GM19324 (cell line): ENCODE data around the gene NID1.

Experiments
- ATAC-seq: cut with Tn5 transposase; IDR thresholded peaks from one replicate; pipeline ENCODE4 v1.9.1; 2021; ENCODE audit warnings: mild to moderate bottlenecking, moderate library complexity; ENCODE audit not compliant: unreplicated experiment, low FRiP score

The NID1 gene, protein sequence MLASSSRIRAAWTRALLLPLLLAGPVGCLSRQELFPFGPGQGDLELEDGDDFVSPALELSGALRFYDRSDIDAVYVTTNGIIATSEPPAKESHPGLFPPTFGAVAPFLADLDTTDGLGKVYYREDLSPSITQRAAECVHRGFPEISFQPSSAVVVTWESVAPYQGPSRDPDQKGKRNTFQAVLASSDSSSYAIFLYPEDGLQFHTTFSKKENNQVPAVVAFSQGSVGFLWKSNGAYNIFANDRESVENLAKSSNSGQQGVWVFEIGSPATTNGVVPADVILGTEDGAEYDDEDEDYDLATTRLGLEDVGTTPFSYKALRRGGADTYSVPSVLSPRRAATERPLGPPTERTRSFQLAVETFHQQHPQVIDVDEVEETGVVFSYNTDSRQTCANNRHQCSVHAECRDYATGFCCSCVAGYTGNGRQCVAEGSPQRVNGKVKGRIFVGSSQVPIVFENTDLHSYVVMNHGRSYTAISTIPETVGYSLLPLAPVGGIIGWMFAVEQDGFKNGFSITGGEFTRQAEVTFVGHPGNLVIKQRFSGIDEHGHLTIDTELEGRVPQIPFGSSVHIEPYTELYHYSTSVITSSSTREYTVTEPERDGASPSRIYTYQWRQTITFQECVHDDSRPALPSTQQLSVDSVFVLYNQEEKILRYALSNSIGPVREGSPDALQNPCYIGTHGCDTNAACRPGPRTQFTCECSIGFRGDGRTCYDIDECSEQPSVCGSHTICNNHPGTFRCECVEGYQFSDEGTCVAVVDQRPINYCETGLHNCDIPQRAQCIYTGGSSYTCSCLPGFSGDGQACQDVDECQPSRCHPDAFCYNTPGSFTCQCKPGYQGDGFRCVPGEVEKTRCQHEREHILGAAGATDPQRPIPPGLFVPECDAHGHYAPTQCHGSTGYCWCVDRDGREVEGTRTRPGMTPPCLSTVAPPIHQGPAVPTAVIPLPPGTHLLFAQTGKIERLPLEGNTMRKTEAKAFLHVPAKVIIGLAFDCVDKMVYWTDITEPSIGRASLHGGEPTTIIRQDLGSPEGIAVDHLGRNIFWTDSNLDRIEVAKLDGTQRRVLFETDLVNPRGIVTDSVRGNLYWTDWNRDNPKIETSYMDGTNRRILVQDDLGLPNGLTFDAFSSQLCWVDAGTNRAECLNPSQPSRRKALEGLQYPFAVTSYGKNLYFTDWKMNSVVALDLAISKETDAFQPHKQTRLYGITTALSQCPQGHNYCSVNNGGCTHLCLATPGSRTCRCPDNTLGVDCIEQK

DNA sequence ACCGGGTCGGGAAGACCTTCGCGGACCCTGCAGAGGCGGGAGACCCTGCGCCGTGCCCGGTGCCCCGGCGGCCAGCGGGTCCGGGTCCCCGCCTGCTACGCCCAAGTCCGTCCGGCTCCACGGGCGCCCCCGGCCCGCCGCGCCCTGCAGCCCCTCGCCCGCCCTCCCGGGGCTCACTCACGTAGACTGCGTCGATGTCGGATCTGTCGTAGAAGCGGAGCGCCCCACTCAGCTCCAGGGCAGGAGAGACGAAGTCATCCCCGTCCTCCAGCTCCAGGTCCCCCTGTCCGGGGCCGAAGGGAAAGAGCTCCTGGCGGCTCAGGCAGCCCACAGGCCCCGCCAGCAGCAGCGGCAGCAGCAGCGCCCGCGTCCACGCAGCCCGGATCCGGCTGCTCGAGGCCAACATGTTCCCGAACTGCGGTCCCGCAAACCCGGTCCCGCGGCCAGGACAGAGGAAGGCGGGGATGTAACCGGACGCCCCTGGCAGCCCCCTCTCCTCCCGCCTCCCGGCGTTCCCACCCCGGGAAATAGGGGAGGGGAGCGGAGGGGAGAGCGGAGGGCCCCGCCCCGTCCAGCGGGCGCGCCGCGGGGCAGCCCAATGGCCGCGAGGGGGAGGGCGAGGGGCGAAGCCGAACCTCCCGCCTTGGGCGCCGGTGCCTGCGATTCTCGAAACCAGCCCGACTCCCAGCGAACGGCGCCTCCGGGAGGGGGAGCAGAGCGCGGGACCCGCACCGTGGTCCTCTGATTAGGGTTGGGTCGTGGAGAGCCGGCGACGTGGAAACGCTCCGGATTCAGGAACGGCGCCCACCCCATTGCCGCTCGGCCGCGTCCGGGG is at the start of gene NID1:
Gene NID1, minus strand, starts transcription at position 417 of the 835 bp plus-strand sequence. Its CDS starts 11 bp downstream, at position 406.
- ATAC-seq = no peak

DNA sequence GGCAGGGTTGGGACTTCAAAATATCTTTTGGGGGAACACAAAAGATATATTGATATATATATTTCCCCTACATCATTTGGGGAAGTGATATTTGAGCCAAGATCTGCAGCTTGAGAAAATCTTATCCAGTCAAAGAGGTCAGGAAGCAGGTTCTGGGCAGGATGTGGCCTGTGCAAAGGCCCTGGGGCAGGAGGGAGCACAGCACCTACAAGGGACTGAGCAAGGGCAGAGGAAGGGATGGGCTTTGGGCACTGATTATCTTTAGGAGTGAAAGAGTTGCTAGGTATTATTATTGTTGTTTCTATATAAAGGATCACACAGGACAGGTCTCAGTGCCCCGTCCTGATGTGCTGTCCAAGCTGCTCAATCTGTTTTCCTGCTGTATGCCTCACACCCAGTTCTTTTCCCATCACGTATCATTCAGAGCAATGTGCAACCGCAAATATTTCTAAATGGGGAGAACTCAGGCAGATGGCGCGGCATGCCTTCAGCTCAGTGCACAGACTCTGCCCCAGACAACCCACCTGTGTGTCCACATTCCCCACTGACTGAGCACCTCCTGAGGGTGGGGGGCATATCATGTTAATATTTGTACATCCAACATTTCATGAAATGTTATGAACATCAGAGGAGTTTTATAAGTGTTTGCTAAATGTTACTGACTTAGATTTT is 49.3 kb upstream of the NID1 start:
- no peak for ATAC-seq

DNA sequence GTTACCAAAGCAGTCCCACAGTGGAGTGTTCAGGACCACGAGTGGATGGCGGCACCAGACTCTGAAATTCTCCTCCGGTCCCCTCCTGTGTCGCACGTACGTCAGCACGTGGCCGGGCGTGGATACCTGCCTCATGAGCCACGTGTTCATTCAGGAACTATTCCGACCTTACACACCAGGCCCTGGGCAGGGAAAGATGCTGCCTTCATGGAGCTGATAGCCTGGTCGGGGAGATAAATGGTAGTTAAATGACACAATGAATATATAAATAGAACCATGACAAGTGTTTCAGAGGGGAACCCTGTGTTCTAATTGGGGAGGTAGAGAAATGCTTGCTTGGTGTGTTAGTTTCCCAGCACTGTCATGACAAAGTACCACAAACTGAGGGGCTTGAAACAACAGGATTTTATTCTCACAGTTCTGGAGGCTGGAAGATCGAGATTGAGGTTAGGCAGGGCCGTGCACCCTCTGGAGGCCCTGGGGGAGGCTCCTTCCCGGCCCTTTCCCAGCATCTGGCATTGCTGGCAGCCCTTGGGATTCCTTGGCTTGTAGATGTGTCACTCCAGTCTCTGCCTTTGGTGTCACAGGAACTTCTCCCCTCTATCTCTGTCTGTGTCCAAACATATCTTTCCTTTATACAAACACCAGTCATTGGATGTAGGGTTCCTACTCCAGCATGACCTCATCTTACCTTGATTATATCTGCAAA is 48.6 kb upstream of the NID1 start:
- ATAC-seq = no peak

DNA sequence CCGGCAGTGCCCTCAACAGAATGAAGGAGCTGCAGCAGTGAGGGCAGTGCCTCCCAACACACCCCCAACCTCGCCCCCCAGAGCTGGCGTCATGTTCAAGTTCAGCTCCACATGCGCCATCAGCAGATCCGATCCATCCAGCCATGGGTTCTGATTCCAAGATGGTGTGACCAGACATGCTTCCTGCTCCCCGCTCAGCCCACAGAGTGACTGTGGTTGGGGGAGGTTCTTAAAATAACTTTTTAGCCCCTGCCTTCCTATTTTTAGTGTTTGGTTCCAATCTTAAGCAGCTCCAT is 47.4 kb upstream of the NID1 start:
- ATAC-seq = no peak

DNA sequence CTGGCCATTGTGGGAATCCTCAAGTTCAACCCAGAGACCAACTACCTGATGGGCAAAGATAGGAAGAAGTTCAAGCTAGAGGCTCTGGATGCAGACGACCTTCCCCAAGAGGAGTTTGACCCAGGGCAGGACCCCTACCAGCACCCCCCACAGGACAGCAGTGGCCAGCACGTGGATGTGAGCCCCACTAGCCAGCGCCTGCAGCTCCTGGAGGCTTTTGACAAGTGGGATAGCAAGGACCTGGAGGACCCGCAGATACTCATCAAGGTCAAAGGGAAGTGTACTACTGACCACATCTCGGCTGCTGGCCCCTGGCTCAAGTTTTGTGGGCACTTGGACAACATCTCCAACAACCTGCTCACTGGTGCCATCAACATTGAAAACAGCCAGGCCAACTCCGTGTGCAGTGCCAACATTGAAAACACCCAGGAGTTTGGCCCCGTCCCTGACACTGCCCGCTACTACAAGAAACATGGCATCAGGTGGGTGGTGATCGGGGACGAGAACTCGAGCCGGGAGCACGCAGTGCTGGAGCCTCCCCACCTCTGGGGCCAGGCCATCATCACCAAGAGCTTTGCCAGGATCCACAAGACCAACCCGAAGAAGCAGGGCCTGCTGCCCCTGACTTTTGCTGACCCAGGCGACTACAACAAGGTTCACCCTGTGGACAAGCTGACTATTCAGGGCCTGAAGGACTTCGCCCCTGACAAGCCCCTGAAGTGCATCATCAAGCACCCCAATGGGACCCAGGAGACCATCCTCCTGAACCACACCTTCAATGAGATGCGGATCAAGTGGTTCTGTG is 46.8 kb upstream of the NID1 start:
- ATAC-seq = no peak

DNA sequence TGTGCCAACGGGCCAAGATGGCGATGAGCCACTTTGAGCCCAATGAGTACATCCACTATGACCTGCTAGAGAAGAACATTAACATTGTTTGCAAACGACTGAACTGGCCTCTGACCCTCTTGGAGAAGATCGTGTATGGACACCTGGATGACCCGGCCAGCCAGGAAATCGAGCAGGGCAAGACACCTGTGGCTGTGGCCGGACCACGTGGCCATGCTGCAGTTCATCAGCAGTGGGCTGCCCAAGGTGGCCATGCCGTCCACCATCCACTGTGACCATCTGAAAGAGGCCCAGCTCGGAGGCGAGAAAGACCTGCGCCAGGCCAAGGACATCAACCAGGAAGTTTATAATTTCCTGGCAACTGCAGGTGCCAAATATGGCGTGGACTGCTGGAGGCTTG is 45.2 kb upstream of the NID1 start:
- no peak for ATAC-seq

DNA sequence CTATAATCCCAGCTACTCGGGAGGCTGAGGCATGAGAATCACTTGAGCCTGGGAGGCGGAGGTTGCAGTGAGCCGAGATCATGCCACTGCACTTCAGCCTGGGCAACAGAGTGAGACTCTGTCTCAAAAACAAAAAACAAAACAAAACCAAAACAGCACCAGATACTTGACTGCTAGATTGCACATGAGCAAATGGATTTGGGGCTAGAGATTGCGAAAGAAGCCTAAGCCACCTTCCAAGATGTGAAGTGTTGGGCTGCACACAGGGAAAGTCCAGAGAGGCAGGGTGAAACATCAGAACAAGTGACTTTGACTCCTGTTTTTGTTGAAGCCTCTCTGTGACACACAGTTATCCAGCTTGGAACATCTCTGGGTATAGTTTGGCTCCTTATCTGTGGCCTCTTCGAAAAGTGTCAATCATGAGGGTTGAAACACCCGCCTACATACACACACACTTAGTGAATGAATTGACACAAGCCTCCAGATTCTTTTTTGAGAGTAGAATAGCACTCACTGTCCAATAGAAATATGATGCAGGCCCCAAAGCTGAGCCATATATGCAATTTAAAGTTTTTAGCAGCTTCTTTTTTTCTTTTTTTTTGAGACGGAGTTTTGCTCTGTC is 43.2 kb upstream of the NID1 start:
- ATAC-seq = no peak

DNA sequence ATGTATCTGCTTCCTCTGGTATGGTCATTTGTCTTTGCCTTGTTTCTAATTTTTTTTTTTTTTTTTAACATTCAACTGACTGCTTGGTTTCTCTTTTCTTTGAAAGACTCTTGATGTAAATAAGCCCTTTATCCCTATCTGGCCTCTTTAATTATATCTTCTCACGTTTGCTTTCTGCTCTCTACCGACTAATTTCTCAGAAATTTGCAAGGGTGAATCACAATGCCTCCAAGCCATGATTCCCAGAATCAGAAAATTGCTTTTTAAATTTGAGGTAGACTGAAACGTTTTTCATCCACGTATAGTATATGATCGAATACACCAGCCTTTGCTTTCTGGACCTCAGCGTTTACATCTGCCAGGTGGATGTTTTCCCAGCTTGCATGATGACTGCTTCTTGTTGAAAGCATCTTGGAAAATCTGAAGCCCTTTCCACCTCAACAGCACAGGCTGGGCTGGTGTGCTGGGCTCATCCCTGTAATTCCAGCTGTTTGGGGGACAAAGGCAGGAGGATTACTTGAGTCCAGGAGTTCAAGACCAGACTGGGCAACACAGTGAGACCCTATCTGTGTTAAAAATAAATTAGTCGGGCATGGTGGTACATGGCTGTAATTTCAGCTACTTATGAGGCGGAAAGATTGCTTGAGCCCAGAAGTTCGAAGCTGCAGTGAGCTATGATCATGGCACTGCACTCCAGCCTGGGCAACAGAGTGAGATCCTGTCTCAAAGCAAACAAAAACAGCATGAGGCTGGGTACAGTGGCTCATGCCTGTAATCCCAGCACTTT is 42.4 kb upstream of the NID1 start:
- no peak for ATAC-seq

DNA sequence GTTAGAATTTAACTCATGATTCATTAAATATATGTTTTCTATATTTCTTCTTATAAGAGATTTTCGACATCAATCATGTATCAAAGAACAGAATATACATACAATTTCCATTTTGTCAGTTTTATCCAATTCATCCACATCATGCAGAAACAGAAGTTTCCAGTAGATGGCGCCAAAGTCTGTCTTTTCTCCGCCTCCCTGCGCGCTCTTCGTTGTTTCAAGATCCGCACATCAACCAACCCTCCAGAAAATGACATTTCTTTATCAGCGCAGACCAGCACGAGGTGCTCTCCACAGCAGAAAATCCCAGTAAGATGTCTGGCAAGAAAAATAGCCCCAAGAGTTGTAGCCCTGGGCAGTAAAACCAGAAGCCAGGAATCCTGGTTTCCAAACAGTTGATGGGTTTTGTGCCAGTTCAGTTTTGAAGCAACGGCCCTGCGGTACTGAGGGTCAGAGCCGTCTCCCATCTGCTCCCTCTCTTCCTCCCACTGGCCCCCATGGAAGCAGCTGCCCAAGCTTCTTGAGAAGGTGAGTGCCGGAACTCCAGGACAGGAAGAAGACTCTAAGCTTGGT is 38.8 kb upstream of the NID1 start:
- ATAC-seq = no peak

DNA sequence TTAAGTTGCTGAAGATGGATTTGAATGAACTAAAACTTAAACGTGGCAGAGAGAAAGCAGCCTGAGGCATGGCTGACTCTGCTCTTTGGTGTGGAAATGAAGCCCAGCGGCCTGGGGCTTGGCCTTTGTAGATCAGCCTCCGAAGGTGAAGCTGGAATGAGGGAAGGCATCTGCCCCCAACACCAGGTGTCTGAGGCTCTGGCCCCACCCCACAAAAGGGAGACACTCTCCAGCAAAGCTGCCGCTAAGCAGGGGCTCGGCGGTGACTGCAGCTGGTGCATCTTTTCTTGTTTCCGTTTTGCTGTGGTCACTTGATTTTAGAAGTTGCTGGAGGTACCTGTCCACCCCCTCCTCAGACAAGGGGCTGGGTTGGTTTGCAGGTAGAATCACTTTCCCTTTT is 38.2 kb upstream of the NID1 start:
- no peak for ATAC-seq

DNA sequence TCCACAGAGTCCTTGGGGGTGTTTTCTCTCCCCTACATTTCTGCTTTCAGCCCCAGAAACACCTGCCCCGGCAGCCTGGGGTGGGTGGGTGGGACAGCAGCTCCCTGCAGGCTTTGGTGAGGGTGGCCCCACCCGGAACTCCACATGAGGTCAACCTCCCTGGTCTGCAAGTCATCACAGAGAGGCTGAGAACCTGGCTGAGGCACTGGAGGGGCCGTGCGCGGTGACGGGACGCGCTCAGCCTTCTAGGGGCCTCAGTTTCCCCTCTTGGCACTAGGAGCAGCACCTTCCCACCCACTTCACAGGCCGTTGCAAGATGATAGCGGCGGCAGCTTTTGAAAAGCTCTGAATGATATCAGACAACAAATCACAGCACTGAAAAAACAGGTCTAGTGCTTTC is 37.7 kb upstream of the NID1 start:
- ATAC-seq = no peak

DNA sequence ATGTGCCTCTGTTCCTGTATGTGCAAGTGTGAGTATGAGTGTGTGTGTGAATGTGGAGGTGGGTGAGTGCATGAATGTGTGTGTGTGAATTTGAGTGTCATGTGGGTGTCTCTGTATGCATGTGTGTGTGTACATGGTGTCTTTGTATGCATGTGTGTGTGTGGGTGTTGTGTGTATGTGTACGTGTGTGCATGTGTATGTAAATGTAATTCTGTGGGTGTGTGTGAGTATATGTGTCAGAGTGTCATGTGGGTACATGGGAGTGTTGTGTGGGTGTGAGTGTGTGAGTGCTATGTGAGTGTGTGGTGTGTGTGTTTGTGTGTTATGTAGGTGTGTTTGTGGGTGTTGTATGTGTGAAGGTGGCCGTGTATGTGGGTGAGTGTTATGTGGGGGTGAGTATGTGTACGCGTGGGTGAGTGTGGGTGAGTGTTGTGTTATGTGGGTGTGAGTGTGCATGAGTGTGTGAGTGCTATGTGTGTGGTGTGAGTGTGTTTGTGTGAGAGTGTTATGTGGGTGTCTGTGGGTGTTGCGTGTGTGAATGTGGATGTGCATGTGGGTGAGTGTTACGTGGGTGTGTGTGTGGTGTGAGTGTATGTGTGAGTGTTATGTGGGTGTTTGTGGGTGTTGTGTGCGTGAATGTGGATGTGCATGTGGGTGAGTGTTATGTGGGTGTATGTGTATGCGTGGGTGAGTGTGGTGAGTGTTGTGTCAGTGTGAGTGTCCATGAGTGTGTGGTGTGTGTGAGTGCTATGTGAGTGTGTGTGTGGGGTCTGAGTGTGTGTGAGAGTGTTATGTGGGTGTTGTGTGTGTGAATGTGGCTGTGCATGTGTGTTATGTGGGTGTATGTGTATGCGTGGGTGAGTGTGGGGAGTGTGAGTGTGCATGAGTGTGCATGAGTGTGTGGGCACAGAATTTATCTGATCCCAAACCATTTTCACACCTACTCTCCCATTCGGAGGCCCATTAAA is 36.6 kb upstream of the NID1 start:
- no peak for ATAC-seq

DNA sequence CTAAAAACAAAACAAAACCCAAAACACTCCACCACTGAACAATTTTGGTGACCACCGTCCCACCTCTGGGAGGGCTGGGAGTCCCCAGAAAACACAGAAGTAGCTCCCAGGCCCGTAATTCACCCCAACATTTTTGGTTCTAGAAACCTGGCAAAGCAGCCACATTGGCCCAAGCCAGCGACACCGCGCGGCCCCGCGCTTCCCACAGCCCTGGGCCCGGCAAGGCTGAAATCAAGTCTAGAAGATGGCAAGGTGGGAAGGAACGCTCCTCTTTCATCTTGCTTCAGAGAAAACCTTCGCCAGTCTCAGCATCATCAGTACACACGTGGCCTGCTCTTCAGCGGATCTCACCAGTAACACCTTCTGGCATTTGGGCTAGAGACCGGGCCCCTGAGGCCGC is 35.9 kb upstream of the NID1 start:
- no peak for ATAC-seq

DNA sequence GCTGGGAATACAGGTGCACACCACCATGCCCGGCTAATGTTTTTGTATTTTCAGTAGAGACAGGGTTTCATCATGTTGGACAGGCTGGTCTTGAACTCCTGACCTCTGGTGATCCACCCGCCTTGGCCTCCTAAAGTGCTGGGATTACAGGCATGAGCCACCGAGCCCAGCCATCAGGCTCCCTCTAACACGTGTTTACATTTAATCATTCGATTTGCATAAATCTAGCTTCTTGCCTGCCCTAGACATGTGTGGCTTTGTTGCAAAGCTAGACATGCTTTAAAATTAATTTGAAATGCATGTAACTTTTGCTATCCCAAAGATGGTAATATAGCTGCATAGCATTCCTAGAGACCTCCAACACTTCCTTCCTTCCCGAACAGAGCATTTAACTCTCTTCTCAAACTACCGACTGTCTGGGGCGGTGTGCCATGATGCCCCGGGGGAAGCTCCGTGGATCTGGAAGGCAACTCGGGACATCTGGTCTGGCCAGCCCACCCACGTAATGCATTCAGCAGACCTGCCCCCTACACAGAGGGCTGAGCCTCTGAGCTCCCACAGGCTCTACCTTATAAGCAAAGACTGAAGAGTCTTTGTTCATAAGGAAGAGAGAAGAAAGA is 34.6 kb upstream of the NID1 start:
- no peak for ATAC-seq

DNA sequence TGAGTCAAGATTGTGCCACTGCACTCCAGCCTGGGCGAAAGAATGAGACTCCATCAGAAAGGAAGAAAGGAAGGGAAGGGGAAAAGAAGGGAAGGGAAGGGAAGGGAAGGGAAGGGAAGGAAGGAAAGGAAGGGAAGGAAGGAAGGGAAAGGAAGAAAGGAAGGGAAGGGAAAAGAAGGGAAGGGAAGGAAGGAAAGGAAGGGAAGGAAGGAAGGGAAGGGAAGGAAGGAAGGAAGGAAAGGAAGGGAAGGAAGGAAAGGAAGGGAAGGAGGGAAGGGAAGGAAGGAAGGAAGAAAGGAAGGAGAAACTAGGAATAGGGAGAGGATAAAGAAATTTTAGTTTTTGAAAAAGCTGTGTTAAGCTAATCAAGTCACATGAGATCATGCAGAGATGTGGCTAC is 33.4 kb upstream of the NID1 start:
- no peak for ATAC-seq
